Left ventricle myocardium inferior (tissue), 1 donor: ENCODE measurements around the gene TMEM235. TPM values are rescaled to one million over a fixed set of nuclear protein-coding genes. Genes with fewer than 3 reads are reported as not detected.

Experiments used
- DNase-seq: peaks from one replicate; pipeline ENCODE4 v3.0.0-alpha.2; 2020
- H3K27ac ChIP-seq: fragments of 200-600 bp; replicated peaks from 2 replicates; pipeline ENCODE4 v1.8.0; 2021
- H3K27me3 ChIP-seq: fragments of 200-600 bp; 2 replicates; pipeline ENCODE4 v1.8.0; 2021; ENCODE audit warnings: low read depth
- H3K36me3 ChIP-seq: fragments of 200-600 bp; 2 replicates; pipeline ENCODE4 v1.8.0; 2021
- H3K4me1 ChIP-seq: fragments of 200-600 bp; 2 replicates; pipeline ENCODE4 v1.8.0; 2021
- H3K4me3 ChIP-seq: fragments of 200-600 bp; 2 replicates; pipeline ENCODE4 v1.8.0; 2021; ENCODE audit warnings: mild to moderate bottlenecking, moderate library complexity
- H3K9me3 ChIP-seq: fragments of 200-600 bp; replicated peaks from 2 replicates; pipeline ENCODE4 v1.8.0; 2021
- CTCF ChIP-seq: fragments of 200-600 bp; IDR thresholded peaks from 2 replicates; pipeline ENCODE4 v1.8.0; 2021; ENCODE audit warnings: antibody characterized with exemption, mild to moderate bottlenecking, borderline replicate concordance
- intact Hi-C: fragments of 100-400 bp; cut with micrococcal nuclease; formaldehyde crosslinking; loops from one replicate; pipeline ENCODE4 v1.11.0; 2022
- total RNA-seq: library from RNA; stranded (reverse); fragmentation: NEBNext Ultra II Directional; extraction: Animal tissue kit (Norgen Biotek cat#: 25700); gene quantifications from one replicate; pipeline ENCODE4 v1.2.1, GENCODE V29; 2021
- donor health status: DM: no; HTN: yes; CAD: no; lungs with severe emphysema.

The TMEM235 gene
- total RNA-seq, 1 donor from 2014 or later: not detected

GRCh38 chr17:78267253-78268073, 36.0 kb downstream of the TMEM235 start:
- DNase-seq: no peak
- Histone ChIP-seq H3K36me3 (no peaks in the 10 kb centered on the region), H3K27ac (no peak overlapping the region), H3K4me3 (no peak overlapping the region), H3K27me3 (peaks cover 33% of the 10 kb centered on the region), H3K4me1 (peaks cover 34% of the 10 kb centered on the region), H3K9me3 (no peaks in the 10 kb centered on the region)
- no peak for TF ChIP-seq CTCF
- intact Hi-C loops: no loop called here

- H3K27ac ChIP-seq: no peak overlapping the region
- no peak for DNase-seq
These were observed 36.9 kb downstream of the TMEM235 start for GRCh38 chr17:78268191-78268874.

GRCh38 chr17:78268951-78269905, 37.8 kb downstream of the TMEM235 start:
- Histone ChIP-seq H3K36me3 (no peaks in the 10 kb centered on the region), H3K4me1 (peaks cover 25% of the 10 kb centered on the region), H3K4me3 (no peak overlapping the region), H3K9me3 (no peaks in the 10 kb centered on the region), H3K27ac (no peak overlapping the region), H3K27me3 (peaks cover 42% of the 10 kb centered on the region)
- intact Hi-C loops: no loop called here
- TF ChIP-seq CTCF: no peak
- no peak for DNase-seq

More at GRCh38 chr17:78268191-78268874, 36.9 kb downstream of the TMEM235 start:
- Histone ChIP-seq H3K27me3 (peaks cover 42% of the 10 kb centered on the region), H3K4me3 (no peak overlapping the region), H3K36me3 (no peaks in the 10 kb centered on the region), H3K4me1 (peaks cover 32% of the 10 kb centered on the region), H3K9me3 (no peaks in the 10 kb centered on the region)
- intact Hi-C loops: no loop called here
- TF ChIP-seq CTCF: no peak

GRCh38 chr17:78269955-78270381, 38.5 kb downstream of the TMEM235 start:
- H3K9me3 ChIP-seq: no peaks in the 10 kb centered on the region
- no peaks in the 10 kb centered on the region for H3K36me3 ChIP-seq
- peaks cover 42% of the 10 kb centered on the region for H3K27me3 ChIP-seq
- DNase-seq: no peak
- no peak overlapping the region for H3K27ac ChIP-seq
- no peak for TF ChIP-seq CTCF
- intact Hi-C loops: no loop called here
- peaks cover 25% of the 10 kb centered on the region for H3K4me1 ChIP-seq
- no peak overlapping the region for H3K4me3 ChIP-seq
